HG03520 (cell line): Measurements from ENCODE around the gene CDT1.

Source experiments
- ATAC-seq: cut with Tn5 transposase; IDR thresholded peaks from one replicate; pipeline ENCODE4 v1.9.1; 2021; ENCODE audit warnings: mild to moderate bottlenecking, moderate library complexity; ENCODE audit not compliant: unreplicated experiment

The CDT1 gene

GRCh38 chr16:88834670-88835069 lies 31.1 kb downstream of the CDT1 start:
- no peak for ATAC-seq

DNA sequence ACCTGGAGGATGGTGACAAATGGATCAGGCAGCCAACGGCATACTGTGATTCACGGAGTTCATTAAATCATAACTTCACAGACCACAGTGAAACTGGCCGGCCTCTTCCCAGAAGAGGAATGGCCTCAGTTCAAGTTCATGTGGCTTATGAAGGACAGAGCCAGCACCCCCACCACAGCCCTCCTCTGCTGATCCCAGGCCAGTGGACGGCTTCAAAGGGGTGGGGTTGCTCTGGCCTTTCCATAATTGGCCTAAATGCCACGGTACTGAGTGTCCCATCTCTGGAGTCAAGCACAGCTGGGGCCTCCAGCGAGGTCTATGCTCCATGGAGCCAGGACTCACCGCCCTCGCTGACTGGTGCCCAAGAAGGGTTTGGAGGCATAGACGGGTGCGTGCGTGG lies 31.8 kb downstream of the CDT1 start:
- no peak for ATAC-seq

- no peak for ATAC-seq
These were observed 32.2 kb downstream of the CDT1 start for GRCh38 chr16:88835818-88836217.

DNA sequence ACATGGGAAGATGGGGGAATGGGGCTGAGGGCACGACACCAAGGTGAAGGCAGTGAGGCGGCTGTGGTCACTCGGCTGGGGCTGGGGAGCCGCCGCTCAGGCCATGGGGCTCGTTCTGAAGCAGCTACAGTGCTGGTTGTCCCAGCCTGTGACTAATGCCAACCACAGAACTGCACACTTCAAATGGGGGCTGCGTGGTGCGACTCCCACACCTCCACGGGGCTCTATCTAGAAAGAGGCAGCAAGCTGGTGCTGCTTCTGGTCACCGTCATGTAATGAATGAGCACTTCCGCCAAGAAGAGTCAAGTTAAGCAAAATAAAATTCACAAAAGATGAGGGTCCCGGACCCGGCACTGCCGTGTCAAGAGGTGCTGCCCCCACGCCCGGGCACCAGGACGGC lies 33.2 kb downstream of the CDT1 start:
- no peak for ATAC-seq

DNA sequence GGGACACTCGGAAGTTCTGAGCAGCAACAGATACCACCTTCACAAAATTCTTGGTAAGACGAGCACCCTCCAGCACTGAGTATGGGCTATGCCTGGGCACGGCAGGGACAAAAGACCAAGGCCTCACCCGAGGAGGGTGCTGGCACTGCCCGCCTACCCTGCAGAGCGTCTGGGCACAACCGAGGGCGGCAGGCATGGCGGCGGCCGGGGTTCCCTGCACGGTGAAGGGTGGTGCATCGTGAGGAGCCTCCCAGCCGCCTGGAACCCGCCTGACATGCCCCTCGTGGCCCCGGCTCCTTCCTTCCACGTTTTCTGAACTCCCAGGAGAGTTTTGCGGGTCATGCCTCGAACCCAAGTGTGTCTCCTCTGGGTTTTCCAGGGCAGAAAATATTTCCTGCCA lies 34.2 kb downstream of the CDT1 start:
- ATAC-seq = no peak

GRCh38 chr16:88838566-88838965 lies 35.0 kb downstream of the CDT1 start:
- no peak for ATAC-seq

GRCh38 chr16:88839026-88839529 lies 35.5 kb downstream of the CDT1 start:
- ATAC-seq = no peak

- no peak for ATAC-seq
These were observed 36.4 kb downstream of the CDT1 start for GRCh38 chr16:88839745-88840599.

DNA sequence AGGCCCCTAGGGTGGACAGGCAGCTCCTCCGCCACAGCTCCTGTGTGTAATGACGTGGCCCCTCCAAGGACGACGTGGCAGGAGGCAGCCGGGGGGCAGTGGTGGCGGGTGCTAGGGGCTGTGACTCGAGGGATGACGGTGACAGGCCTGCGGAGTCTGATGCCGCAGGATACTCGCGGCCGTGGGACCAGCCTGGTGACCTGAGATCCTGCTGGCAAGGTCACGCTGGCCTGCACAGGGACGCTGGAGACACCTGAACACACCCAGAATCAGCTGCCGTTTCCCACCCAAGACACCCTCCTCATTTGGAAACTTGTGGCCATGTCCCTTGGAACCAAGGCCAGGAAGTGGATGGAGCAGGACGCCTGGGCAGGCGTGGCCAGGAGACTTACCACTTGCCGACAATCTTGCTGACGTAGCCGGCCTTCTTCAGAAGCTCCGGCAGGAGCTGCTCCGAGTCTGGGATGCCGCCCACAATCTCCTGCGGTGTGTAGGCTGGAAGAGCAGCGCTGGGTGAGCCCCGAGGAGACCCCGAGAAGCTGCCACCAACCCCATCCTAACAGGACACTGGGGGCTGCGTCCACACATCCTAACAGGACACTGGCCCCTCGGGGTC lies 37.1 kb downstream of the CDT1 start:
- no peak for ATAC-seq

- ATAC-seq = no peak
These were observed 38.1 kb downstream of the CDT1 start for GRCh38 chr16:88841521-88842307.

DNA sequence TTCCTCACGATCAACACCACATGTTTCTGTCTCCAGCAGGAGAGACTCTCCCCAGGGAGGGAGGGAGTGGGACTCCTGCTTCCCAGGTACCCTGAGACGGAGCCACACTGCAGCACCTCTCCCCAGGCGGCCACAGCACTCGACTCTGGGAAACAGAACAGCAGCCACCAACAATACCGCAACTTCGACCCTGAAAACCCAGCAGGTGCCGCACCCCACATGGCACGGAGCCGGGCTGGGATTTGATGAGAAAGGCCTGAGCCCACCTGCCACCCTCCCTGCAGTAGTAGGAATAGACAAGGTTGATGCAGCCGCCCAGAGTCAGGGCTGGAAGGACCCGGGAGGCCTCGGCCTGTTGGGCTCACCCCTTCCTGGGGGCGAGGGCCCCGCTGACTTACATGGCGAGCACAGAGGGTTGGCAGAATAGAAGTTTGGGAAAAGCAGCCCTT lies 38.7 kb downstream of the CDT1 start:
- ATAC-seq = no peak

DNA sequence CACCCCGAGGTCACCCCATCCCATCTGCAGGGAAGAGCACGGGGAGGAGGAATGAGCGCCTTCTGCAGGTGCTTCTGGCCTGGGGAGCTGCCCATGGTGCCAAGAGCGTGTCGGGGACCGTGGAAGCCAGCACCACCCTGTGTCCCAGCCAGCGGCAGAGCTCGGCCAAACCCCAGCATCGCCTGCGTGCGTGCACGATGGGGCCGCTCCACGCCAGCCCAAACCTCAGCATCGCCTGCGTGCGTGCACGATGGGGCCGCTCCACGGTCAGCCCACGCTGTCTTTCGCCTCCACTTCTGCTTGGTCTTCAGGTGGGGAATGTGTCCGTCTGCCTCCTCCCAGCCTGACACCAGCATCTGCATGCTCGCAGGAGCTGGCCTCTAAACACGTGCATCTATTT lies 39.2 kb downstream of the CDT1 start:
- no peak for ATAC-seq

GRCh38 chr16:88843256-88843655 lies 39.7 kb downstream of the CDT1 start:
- ATAC-seq = no peak

DNA sequence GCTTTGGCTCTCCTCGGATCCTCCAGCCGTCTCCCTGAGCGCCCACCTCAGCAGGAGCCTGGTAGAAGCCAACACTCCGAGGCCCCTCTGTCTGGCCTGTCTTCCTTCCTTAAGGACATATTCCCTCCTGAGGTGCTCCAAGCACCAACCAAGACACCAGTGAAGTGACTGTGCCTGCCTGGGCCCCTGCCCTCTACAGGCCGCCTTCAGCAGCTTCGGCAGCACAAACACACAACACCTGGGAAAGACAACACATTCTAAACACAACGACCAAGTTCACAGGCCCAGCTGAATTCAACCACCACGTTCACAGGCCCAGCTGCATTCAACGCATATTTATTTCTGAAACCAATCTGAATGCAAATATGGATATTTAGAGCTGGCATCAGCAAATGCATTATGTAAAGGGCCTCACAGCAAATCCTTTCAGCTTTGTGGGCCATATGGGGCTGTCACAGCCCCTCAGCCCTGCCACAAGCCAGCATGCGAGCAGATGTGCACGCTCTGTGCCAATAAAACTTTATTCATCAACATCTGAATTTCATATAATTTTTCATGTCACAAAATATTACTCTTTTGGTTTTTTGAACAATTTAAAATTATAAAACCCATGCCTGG lies 40.9 kb downstream of the CDT1 start:
- no peak for ATAC-seq

GRCh38 chr16:88846088-88846487 lies 42.5 kb downstream of the CDT1 start:
- no peak for ATAC-seq

DNA sequence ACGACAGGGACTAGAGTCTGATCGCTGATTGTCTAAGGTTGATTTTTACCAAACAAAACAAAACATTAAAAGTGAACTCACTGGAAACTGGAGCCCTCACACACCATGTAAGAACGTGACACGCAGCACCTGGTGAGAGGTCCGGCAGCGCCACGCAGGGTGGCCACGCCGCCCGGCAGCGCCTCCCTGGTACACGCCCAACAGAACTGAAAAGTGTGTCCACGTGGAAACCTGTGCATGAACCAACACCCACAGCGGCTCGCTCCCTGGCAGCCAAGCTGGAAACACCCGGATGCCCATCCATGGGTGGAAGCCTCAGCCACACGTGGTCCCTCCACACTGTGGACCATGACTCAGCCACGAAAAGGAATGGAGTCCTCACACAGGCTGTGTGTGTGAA lies 44.1 kb downstream of the CDT1 start:
- ATAC-seq = no peak

DNA sequence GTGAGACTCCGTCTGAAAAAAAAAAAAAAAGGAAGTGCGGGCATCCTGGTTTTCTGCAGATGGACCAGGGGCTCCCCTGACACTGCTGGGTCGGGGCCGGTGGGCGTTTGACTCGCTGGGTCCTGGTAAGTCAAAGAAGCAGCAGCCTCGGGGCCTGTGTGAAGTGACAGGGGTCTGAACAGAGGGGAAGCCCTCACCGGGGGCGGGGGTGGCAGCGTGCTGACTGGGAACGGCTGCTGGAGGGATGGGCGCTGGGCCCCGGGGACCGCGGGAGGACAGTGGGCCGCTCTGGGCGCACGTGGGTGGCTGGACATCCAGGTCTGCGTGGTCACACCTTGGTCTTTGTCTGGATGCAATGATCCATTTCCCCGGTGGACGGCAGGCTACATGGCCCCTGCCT lies 45.0 kb downstream of the CDT1 start:
- no peak for ATAC-seq

DNA sequence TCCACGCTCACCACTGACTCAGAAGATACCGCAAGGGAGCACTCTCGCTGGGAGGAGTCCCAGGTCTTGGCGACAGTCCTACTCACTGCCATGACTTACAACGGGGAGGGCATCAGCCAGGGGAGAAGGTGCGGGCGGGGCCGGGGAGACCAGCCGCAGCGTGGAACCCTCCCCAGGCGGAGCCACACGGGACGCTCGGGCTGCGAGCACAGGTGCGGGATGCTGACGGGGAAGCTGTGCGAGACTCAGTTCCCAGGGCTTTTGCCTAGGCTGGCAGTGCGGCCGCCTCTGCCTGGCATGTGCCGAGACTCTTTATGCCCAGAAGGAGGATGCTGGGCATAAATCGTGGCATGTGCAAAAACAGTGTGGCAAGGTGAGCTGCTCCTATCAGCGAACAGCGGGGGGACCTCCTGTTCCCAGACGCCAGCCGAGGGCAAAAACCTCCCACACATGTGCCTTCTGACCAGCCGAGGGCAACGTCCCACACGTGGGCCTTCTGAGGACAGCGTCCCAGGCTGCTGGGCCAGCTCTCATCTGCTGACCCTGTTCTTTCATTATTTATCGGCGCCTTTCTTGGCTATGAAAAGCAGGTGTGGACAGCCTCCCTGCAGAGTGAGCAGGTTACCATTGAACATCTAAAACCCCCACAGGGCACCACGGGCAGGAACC lies 47.1 kb downstream of the CDT1 start:
- no peak for ATAC-seq

DNA sequence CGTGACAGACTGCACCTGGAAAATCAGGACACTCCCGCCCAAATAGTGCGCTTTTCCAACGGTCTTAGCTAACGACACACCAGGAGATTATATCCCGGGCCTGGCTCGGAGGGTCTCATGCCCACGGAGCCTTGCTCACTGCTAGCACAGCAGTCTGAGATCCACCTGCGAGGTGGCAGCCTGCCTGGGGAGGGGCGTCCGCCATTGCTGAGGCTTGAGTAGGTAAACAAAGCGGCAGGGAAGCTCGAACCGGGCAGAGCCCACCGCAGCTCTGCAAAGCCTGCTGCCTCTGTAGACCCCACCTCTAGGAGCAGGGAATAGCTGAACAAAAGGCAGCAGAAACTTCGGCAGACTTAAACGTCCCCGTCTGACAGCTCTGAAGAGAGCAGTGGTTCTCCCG lies 48.0 kb downstream of the CDT1 start:
- ATAC-seq = no peak

DNA sequence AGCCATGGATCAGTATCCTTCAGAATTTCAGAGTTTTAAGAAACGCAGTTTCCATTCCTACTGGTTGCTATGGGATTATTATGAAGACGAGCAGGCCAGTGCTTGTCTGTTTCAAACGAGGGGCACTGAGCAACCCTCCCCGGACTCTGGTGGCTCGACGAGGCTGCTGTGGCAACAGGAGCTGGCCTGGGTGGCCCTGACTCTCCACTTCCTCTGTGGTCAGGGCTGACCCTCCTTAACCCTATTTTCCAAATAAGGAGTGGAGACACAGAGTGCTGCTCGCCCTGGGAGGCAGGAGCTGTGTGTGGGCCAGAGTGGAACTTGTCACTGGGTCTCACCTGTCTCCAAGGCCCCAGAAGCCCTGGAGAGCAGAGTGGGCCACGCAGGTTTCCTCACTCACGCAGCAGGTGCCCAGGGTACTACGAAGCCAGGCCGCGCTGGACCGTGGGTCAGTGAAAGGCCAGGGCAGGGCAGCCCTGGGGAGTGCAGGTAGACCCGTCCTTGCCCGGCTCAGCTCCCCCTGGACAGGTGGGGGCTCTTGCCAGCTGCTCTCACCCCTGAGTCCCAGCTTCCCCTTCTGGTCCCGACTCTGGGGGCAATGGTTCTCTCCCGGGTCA lies 49.8 kb downstream of the CDT1 start:
- ATAC-seq = no peak
